ENCODE data around the gene SLC9A5.

SLC9A5 gene

DNA sequence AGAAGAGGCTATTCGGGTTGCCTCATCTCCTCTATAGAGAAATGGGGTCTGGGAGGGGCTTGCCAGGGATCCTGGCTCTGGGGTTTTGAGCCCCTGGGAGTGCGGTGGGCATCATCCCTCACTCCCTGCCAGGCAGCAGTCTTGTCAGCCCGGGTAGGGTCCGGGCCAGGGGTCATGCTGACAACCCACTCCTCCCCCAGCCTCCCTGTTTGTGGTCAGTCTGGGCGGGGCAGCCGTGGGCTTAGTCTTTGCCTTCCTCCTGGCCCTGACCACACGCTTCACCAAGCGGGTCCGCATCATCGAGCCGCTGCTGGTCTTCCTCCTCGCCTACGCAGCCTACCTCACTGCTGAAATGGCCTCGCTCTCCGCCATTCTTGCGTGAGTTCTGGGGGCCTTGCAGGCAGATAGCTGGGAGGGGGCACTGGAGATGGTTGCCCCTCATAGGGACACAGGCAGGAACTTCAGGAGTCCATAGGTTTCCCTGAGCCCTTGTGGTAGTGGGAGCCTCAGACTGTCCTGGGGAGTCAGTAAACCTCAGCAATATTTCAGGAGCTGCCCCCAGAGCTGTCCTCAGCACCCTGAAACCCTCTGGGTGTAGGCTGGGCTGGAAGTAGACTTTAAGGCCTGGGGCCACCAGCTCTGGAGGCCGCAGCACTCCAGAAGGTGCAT is 6.9 kb downstream of the SLC9A5 start:
- no peaks in the 10 kb centered on the region for H3K9me3 Mint-ChIP-seq
- no peak overlapping the region for H3K4me3 Mint-ChIP-seq
- H3K4me1 Mint-ChIP-seq = peaks cover 9% of the 10 kb centered on the region
- peaks cover 8% of the 10 kb centered on the region for H3K27me3 Mint-ChIP-seq (ENCODE audit: low read depth)
- no peak overlapping the region for H3K27ac Mint-ChIP-seq
- no peaks in the 10 kb centered on the region for H3K36me3 Mint-ChIP-seq (ENCODE audit: low read depth)
- TF ChIP-seq, protein P1, sequence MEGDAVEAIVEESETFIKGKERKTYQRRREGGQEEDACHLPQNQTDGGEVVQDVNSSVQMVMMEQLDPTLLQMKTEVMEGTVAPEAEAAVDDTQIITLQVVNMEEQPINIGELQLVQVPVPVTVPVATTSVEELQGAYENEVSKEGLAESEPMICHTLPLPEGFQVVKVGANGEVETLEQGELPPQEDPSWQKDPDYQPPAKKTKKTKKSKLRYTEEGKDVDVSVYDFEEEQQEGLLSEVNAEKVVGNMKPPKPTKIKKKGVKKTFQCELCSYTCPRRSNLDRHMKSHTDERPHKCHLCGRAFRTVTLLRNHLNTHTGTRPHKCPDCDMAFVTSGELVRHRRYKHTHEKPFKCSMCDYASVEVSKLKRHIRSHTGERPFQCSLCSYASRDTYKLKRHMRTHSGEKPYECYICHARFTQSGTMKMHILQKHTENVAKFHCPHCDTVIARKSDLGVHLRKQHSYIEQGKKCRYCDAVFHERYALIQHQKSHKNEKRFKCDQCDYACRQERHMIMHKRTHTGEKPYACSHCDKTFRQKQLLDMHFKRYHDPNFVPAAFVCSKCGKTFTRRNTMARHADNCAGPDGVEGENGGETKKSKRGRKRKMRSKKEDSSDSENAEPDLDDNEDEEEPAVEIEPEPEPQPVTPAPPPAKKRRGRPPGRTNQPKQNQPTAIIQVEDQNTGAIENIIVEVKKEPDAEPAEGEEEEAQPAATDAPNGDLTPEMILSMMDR (IDR thresholded peaks at IDR 0.05; ENCODE audit: unreplicated experiment in 3 of 3) = no peak

DNA sequence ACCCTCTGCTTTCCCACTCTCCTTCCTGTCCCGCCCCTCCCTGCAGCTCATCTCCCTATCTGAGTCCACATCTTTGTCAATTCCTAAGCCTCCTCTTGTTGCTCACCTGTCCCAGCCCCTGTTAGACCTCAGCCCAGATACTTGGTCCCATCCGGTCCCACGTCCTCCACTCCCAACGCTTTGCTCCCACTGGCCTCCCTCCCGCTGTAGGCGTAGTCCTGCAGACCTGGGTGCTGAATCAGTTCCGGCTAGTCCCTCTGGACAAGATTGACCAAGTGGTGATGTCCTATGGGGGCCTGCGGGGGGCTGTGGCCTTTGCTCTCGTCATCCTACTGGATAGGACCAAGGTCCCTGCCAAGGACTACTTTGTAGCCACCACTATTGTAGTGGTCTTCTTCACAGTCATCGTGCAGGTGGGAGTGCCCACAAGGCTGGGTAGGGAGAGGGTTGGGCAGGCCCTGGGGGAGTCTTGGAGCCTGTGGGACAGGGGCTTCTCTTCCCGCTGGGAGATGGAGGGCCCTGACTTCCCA is 8.0 kb downstream of the SLC9A5 start:
- Mint-ChIP-seq H3K4me3 (no peak overlapping the region), H3K4me1 (peaks cover 10% of the 10 kb centered on the region), H3K36me3 (ENCODE audit: low read depth) (no peaks in the 10 kb centered on the region), H3K27ac (no peak overlapping the region), H3K9me3 (no peaks in the 10 kb centered on the region), H3K27me3 (ENCODE audit: low read depth) (peaks cover 4% of the 10 kb centered on the region)
- TF ChIP-seq, protein P1 (IDR thresholded peaks at IDR 0.05; ENCODE audit: unreplicated experiment in 3 of 3) = no peak

DNA sequence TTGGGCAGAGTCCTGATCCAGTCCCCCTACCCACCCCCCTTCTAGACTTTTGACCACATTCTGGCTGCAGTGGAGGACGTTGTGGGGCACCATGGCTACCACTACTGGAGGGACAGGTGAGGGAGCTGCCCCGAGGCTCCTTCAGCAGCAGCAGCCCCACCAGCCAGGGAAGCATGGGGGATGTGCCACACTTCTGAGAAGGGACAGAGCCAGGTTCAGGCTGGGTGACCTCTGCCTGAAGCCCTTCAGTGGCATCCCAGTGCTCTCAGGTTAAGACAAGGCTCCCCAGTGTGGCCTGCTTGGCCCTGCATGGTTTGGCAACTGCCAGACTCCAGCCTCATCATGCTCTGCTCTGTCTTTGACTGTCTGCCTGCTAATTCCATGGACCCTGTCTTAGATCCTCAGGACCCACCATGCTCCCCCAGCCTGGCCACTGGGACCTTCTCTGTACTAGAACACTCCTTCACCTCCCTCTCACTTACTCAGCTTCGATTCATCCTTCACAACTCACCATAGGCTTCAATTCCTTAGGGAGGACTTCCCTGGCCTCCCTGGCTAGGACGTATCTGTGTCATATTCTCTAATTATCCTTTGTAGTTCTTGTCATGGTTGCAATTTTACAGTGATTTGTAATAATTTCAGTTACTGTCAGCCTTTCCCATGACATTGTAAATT is 8.8 kb downstream of the SLC9A5 start:
- H3K4me3 Mint-ChIP-seq = no peak overlapping the region
- H3K36me3 Mint-ChIP-seq (ENCODE audit: low read depth) = no peaks in the 10 kb centered on the region
- H3K4me1 Mint-ChIP-seq = peaks cover 10% of the 10 kb centered on the region
- H3K27ac Mint-ChIP-seq = no peak overlapping the region
- H3K9me3 Mint-ChIP-seq = no peaks in the 10 kb centered on the region
- TF ChIP-seq, protein P1 (IDR thresholded peaks at IDR 0.05; ENCODE audit: unreplicated experiment in 3 of 3) = no peak
- H3K27me3 Mint-ChIP-seq (ENCODE audit: low read depth) = peaks cover 2% of the 10 kb centered on the region

DNA sequence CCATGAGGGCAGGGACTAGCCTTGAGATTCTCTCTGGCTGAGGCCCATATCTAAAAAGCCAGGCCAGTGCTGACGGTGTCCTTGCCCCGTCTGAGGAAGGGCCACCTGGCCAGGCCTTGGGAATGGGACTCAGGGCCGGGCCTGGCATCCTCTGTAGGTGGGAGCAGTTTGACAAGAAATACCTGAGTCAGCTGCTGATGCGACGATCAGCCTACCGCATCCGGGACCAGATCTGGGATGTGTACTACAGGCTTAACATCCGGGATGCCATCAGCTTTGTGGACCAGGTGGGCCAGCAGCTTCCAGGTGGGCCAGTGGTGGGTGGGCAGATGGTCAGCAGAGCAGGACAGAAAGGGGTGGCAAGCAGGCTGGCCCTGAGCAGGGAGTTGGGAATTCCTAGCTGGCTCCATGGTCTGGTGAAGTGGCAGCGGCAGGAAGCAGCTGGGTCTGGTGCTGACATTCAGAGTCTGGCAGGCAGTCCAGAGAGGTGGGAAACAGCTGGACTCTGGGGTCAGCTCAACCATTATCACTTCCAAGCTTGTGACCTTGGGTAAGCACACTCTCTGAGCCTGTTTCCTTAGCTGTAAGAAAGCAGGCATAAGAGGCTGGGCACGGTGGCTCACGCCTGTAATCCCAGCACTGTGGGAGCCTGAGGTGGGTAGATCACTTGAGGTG is 9.5 kb downstream of the SLC9A5 start:
- TF ChIP-seq, protein P1 (IDR thresholded peaks at IDR 0.05; ENCODE audit: unreplicated experiment in 3 of 3) = no peak
- H3K27ac Mint-ChIP-seq = no peak overlapping the region
- H3K36me3 Mint-ChIP-seq (ENCODE audit: low read depth) = no peaks in the 10 kb centered on the region
- peaks cover 3% of the 10 kb centered on the region for H3K27me3 Mint-ChIP-seq (ENCODE audit: low read depth)
- H3K4me3 Mint-ChIP-seq = no peak overlapping the region
- peaks cover 10% of the 10 kb centered on the region for H3K4me1 Mint-ChIP-seq
- H3K9me3 Mint-ChIP-seq = no peaks in the 10 kb centered on the region

DNA sequence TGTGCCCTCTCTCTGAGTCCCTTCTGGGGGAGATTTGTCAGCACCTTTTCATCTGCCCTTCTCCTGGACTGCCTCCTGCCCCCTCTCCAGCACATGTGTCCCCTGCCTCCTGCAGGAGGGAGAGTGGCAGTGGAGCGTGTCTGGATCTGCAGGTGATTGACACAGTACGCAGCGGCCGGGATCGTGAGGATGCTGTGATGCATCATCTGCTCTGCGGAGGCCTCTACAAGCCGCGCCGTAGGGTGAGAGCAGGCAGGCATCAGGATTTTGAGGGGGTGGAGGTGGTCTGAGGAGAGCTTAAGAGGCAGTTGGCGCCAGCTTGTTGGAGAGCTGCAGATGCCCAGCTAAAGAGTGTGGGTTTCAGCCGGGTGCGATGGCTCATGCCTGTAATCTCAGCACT is 10.9 kb downstream of the SLC9A5 start:
- Mint-ChIP-seq H3K27ac (no peak overlapping the region), H3K36me3 (ENCODE audit: low read depth) (no peaks in the 10 kb centered on the region), H3K9me3 (no peaks in the 10 kb centered on the region), H3K4me3 (no peak overlapping the region), H3K4me1 (peaks cover 10% of the 10 kb centered on the region), H3K27me3 (ENCODE audit: low read depth) (peaks cover 10% of the 10 kb centered on the region)
- TF ChIP-seq, protein P1 (IDR thresholded peaks at IDR 0.05; ENCODE audit: unreplicated experiment in 3 of 3) = no peak

All from nephron (organoid).